HG02970 (cell line): ENCODE data around the gene GCNT2.
"Not testable (repeated sequence)": the region's sequence is repeated elsewhere in the genome, so short reads cannot be mapped to it uniquely, and the experiment has no call there.

Experiments
- ATAC-seq: cut with Tn5 transposase; IDR thresholded peaks from one replicate; pipeline ENCODE4 v1.9.1; 2021; ENCODE audit warnings: mild to moderate bottlenecking, moderate library complexity, moderate number of reproducible peaks; ENCODE audit not compliant: unreplicated experiment, low FRiP score

The GCNT2 gene

DNA sequence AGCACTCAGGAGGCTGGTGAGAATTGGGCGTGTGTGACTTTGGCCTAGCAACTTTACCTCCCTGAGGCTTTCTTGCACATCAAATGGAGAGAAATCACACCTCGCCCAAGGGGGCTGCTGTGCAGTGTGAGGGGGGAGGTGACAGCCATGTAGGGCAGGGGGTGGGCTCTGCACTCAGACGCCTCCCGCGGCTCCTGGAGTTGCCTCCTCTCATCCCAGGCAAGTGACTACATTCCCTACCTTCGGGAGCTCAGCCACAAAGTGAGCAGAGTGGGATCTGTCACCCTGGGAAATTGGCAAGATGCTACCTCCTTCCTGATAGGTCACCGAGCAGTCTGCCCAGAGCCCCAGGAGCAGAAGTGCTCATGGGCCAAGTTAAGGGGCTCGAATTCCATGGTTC is 56.0 kb downstream of the GCNT2 start:
- no peak for ATAC-seq

DNA sequence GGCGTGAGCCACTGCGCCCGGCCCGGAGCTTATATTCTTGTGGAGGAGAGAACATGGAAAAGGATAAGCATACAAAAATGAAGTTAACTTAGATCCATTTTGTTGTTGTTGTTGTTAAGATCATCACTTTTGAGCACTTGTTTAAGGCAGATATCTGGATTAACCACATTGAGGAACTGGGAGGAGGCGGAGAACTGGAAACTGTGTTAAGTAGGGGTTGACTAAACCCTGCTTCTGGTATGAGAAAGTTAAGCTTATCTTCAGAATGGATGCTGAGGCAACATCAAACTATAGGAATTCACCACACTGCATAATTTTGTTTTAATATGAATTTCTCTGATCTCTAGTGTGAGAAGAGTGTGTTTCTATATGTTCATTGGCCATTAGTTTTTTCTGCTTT is 57.6 kb downstream of the GCNT2 start:
- ATAC-seq = no peak

DNA sequence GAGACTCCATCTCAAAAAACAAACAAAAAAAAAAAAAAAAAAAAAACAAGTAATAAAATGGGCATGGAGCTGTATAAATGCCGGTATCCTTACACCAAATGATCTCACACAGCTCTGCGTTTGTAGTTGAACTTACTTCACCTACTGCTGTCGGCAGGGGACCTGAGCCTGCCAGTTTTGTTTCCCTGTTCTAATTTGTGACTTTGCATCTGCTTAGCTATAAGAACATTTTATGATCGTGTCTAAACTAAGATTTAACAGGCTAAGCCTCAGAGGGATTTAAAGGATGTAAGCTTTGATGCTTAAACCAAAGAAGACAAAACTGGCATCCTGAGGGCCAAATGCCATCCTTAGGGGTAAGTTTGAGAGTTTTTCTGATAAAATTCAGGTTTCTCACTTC is 58.7 kb downstream of the GCNT2 start:
- no peak for ATAC-seq

DNA sequence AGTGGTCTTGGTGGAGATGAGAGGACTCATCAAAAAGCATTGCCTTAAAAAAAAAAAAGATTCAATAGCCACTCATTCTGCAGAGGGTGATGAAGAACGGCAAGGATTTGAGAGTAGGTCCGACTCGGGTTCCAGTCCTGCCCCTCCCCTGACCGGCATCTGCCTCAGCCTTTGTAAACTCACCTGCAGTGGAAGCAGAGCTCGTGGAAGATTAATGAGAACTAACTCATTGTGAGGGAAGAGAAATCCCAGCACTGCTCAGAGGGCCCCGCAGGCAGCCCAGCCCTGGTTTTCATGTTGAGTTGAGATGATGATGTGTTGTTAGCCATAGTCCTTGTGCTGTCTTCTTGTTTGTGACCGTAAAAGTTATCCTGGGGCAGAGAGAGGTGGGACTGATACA is 59.4 kb downstream of the GCNT2 start:
- no peak for ATAC-seq

DNA sequence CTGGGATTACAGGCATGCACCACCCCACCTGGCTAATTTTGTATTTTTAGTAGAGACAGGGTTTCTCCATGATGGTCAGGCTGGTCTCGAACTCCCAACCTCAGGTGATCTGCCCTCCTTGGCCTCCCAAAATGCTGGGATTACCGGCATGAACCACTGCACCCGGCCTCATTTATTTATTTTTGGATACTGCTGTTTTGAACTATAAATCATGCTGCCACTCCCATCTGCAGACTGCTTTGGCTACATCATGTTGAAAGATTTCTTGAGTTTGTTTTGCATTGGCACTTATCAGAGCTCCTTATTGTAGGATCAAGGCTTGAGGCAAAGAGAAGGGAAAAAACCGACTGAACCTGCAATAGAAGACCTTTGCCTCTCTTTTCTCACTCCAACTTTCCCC is 60.3 kb downstream of the GCNT2 start:
- not testable (repeated sequence) for ATAC-seq

DNA sequence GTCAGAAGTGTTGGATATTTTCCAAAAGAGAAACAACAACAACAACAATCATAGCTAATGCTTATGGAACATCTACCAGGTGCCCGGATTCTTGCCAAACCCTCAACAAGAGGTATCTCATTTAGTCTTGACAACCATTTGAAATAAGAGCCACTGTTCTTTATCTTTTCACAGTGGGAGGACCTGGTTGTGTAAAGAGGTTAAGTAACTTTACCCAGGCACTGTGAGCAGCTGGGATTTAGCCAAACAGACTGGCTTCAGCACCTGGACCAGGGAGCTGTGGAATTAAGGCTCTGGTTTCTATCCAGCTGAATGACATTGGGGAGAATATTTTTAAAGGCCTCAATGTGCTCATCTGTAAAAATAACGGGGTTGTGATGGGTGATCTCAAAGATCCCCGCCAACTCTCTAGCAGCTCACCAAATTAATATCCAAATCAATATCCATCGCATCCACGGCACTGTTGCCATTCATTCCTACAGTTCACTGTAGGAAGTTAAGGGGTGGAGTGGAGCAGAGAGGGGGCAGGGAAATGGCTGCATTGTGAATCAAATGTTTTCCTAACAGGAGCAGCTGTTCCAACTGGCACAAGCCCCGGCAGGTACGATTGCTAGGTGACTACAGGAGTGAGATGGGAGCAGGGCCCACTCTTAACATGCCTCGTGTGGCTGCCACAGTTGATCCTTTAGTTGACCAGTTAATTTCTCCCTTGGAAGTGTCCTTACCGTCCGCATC is 61.8 kb downstream of the GCNT2 start:
- ATAC-seq = no peak

DNA sequence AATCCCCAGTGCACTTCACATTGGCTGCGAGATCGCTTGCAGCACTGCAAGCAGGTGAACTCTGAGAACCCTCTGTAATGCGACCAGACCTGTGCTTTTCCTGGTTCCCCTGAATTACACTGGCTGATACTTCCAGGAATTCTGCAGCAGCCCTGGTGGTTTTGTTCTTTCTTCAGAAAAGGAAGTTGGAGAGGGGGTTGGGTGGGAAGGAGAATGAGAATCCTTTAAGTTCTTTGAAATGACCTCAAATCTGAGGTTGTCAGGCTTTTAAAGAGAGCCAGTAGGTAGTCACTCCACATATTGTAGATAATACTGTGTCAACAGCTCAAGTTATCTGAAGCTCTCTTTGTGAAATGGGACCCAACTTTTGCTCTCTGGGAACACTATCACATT is 62.4 kb downstream of the GCNT2 start:
- ATAC-seq = no peak

DNA sequence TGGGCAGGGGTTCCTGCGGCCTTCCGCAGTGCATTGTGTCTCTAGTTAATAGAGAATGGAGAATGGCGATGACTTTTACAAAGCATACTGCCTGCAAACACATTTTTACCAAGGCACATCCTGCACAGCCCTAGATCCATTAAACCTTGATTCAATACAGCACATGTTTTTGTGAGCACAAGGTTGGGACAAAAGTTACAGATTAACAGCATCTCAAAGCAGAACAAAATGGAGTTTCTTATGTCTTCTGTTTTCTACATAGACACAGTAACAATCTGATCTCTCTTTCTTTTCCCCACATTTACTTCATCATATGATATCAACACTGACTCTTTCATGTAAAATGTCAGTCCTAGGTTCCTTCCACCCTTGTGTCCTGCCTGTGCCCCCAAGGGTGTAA is 63.5 kb downstream of the GCNT2 start:
- no peak for ATAC-seq

DNA sequence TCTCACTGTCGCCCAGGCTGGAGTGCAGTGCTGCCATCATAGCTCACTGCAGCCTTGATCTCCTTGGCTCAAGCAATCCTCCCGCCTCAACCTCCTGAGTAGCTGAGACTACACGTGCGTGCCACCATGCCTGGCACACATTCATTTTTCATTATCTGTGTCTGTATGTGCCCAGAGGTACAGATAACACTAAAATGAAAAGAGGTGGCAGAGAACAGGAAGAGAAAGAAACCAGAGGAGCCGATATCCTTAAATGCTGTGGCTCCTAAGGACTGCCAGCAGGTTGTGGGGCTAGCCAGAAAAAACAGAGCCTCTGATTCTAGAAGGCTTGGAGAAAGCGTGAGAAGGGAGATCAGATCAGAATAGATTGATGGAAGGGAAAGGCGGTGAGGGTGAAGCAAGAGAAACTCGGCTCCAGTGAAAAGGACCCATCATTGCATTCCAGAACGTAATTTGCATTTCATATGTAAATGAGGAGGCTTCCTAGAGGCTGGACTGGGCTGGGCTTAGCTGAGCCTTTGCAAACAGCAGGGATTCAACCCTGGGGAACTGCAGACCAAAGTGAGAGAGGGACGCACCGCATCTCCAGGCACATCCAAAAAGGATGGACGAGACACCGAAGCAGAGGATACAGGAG is 64.2 kb downstream of the GCNT2 start:
- ATAC-seq = no peak

DNA sequence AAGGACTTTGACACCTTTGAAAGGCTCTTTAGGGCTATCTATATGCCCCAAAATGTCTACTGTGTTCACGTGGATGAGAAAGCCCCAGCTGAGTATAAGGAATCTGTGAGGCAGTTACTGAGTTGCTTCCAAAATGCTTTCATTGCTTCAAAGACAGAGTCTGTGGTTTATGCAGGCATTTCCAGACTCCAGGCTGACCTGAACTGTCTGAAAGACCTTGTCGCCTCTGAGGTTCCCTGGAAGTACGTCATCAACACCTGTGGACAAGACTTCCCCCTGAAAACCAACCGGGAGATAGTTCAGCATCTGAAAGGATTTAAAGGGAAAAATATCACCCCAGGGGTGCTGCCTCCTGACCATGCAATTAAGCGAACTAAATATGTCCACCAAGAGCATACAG is 65.2 kb downstream of the GCNT2 start:
- no peak for ATAC-seq

DNA sequence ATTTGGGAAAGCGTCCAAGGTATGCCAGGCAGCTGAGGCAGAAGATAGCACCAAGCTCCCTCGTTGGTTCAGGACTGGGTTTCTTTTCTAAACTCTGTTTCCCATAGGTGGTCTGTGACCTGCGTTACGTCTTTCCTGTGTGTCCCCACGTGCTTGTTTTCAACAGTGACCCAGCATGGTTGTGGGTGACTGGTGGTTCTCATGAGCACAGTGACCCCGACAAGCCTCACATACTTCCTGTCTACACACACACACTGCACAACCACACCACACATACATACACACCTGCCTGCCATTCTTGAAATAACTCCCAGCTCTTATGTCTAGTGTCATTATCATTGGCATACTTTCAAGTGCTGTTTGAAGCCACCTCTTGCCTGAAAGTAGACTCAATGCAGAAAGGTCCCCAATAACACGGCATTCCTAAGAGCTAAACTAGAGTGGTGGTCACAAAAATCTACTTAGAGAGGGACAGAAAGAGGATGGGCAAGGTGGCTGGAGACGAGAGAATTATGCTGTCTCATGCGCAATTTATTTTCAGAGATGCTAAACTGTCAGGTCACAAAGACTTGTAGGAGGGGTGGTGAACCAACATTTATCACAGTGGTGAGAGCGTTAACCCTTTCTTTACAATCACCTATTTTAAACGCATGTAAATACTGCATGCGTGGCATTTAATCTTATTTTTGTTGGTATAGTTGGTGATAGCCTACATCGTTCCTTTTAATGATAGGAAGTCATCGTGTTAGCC is 66.7 kb downstream of the GCNT2 start:
- no peak for ATAC-seq

DNA sequence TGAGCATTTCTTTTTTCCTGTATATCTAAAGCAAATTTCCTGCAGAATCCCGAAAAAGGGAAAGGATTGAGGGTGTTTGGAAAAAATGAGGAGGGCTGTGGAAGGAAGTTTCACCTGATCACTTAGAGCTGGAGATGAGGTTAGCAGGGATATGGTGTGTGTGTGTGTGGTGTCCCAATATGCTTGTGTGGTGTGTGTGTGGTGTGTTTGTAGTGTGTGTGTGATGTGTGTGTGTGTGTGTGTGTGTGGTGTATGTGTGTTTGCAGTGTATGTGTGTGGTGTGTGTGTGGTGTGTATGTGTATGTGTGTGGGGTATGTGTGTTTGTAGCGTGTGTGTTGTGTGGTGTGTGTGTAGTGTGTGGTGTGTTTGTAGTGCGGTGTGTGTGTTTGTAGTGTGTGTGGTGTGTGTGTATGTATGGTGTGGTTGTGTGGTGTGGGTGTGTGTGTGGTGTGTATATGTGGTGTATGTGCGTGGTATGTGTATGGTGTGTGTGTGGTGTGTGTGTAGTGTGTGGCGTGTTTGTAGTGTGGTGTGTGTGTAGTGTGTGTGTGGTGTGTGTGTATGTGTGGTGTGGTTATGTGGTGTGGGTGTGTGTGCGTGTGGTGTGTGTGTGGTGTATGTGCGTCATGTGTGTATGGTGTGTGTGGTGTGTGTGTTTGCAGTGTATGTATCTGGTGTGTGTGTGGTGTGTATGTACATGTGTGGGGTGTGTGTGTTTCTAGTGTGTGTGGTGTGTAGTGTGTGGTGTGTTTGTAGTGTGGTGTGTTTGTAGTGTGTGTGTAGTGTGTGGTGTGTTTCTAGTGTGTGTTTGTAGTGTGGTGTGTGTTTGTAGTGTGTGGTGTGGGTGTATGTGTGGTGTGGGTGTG is 67.6 kb downstream of the GCNT2 start:
- no peak for ATAC-seq

DNA sequence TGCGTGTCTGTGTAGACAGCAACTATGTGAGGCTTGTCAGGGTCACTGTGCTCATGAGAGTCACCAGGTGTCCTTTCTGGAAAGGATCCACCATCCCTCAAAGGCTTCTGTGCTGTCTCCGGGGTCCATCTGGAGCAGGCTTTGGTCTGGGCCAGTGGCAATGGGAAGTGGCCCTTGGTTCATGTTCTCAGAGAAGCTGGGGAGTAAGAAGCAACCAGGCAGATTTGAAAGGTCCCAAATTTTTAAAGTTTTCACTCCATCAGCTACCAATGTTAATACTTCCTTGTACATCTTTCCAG is 68.2 kb downstream of the GCNT2 start:
- no peak for ATAC-seq

DNA sequence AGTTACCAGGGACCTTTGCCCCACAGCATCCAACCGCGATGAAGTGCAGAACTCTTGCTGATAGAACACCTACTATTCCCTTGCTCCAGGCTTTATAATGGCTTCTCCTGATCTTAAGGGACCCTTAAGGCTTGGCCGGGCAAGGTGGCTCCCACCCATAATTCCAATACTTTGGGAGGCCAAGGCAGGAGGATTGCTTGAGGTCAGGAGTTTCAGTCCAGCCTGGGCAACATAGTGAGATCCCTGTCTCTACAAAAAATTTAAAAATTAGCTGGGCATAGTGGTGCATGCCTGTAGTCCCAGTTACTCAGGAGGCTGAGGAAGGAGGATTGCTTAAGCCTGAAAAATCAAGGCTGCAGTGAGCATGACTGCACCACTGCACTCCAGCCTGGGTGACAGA is 68.8 kb downstream of the GCNT2 start:
- no peak for ATAC-seq

DNA sequence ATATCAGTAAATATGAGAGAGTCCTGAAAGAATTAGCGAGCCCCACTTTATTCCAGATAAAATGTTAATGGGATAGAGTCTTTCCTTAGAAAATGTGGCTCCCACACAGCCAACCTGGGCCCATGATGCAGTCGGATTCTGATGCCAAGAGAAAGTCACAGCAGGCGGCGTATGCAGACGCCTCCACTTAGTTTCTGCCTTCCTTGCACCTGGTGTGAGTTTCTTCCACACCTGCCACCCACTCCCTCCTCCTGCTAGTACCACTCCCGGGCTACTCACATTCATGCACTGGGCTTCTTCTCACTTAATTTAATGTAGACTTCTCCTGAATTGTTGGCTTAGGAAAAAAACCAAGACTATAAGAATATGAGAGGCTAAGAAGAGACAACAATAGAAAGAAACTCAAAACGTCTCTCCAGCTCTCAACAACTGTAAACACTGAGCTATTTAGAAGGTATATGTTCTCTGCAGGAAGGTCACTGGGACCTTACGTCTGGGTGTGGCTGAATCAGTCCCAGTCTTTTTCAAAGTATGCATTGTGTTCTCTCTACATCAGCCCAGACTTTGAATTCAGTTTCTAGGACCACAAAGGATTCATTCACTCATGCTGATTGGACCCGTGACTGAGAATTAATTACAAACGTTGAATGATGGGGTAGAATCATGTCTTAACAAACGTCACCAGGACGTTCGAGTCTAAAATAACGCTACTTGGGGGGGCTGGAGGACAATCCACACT is 70.4 kb downstream of the GCNT2 start:
- ATAC-seq = no peak

DNA sequence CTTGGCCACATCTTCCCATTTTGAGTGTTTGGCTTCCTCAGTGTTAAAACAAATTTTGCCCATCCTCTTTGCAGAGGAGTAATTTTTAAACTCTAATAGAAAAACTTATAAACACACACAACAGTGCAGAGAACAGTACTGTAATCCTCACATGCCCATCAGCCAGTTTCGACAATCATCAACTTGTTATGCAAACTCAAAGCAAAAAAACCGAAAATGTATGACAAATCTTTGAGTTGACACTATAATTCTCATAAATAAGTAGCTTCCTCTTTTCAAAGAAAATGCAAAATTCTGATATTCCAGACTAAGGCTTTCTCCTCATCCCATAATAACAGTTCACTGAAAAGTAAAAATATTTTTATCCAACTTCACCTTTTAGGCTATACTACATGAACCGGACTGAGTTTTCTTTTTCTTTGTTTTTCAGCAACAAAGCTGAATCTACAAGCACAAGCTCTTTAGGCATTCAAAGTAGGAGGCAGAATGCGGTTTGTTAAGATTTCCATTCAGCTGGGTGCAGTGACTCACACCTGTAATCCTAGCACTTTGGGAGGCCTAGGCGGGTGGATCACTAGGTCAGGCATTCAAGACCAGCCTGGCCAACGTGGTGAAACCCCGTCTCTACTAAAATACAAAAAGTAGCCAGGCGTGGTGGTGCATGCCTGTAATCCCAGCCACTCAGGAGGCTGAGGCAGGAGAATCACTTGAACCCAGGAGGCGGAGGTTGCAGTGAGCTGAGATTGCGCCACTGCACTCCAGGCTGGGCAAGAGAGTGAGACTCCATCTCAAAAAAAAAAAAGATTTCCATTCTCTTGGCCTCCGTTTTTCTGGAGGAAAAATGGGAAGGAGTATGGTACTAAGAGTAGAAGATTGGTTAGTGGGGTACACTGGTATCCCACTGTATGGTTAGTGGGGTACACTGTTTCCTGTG is 74.8 kb downstream of the GCNT2 start:
- no peak for ATAC-seq

DNA sequence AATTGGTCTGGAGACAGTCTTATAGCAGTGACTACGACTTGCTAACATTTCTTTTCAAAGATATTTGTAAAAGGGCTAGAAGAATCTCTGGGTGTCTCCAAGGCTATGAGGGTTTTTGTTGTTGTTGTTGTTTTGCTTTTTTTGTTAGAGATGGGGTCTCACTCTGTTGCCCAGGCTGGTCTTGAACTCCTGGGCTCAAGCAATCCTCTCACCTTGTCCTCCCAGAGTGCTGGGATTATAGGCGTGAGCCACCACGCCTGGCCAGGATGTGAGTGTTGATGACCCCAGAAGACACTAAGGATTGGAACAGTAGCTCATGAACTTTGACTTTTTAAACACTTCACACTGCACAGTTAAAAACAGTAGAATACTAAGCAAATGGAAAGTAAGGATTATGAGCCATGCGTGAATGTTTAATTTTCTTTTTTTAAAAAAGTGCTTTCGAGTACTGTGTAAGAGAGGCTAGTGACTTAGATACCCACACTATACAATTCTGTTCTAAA is 76.4 kb downstream of the GCNT2 start:
- ATAC-seq = no peak

DNA sequence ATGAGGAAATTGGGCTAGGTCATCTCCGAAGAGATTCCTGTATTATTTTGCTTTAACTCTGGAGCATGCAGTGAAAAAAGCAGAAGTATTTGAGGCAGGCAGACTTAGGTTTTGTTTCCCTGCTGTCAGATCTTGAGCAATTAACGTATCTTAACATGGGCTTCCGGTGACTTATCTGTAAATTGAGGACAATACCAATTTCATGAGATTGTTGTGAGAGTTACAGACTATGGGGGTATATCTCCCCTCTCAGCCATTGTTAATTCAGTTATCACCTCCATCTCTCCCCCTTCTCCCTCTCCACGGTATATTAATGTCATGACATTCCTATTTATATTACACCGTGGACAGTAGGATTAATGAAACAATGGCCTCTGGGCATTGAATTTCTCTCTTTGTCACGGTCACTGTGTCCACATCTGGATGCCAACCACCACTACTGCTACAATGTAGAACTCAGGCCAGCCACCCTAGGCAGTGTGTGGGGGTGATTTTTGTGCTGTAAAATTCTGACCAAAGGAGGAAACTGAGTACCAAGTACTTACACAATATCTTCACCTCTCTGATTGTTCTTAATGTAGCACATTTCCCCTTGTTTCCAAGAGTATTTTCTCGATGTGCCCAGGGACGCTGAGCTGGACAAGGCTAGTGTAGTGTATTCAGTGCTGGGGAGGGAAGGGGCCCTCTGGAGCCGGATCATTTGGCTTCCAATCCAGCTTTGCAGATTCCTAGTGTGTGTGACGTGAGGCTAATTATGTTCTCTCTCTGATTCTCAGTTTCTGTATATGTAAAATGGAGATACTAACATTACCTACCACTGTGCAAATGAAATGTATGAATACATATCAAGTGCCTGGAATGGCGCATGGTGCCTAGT is 77.2 kb downstream of the GCNT2 start:
- ATAC-seq = no peak
